GM12878 (cell line): ENCODE measurements around the gene ABHD11. TPM values are rescaled to one million over a fixed set of nuclear protein-coding genes. Genes with fewer than 3 reads are reported as not detected.

Experiments used
- ATF3 ChIP-seq: IDR thresholded peaks from 2 replicates; pipeline ENCODE4 v1.6.1; 2011; ENCODE audit warnings: low read depth, mild to moderate bottlenecking, low read length, moderate library complexity, borderline replicate concordance; ENCODE audit errors: extremely low read depth
- CEBPZ ChIP-seq: fragments of 150-350 bp; IDR thresholded peaks from 2 replicates; pipeline ENCODE4 v1.6.1; 2016; ENCODE audit warnings: low read depth, low read length
- ESRRA ChIP-seq: IDR thresholded peaks from 2 replicates; pipeline ENCODE4 v1.6.1; 2012; ENCODE audit warnings: mild to moderate bottlenecking, low read length, improper control_type of control experiment
- GATAD2B ChIP-seq: fragments of 450-650 bp; conservative IDR thresholded peaks from 2 replicates; pipeline ENCODE4 v1.6.1; 2017; ENCODE audit warnings: low read depth, mild to moderate bottlenecking, moderate library complexity
- LARP7 ChIP-seq: fragments of 450-650 bp; IDR thresholded peaks from 2 replicates; pipeline ENCODE4 v1.6.1; 2017; ENCODE audit warnings: mild to moderate bottlenecking
- NKRF ChIP-seq: fragments of 450-650 bp; conservative IDR thresholded peaks from 2 replicates; pipeline ENCODE4 v1.6.1; 2017; ENCODE audit warnings: mild to moderate bottlenecking, moderate library complexity
- PAX5 ChIP-seq: IDR thresholded peaks from 2 replicates; pipeline ENCODE4 v1.6.1; 2011; ENCODE audit warnings: low read depth, low read length, borderline replicate concordance
- POLR2AphosphoS5 ChIP-seq: IDR thresholded peaks from 2 replicates; pipeline ENCODE4 v1.6.1; 2011; ENCODE audit warnings: mild to moderate bottlenecking, low read length, inconsistent platforms
- RAD51 ChIP-seq: fragments of 450-650 bp; IDR thresholded peaks from 2 replicates; pipeline ENCODE4 v1.6.1; 2016; ENCODE audit warnings: moderate library complexity, mild to moderate bottlenecking, inconsistent platforms
- SMARCA5 ChIP-seq: fragments of 450-650 bp; IDR thresholded peaks from 2 replicates; pipeline ENCODE4 v1.6.1; 2017; ENCODE audit warnings: mild to moderate bottlenecking
- SP1 ChIP-seq: IDR thresholded peaks from one replicate; pipeline ENCODE4 v1.6.1; 2011; ENCODE audit warnings: low read depth, low read length
- SUPT20H ChIP-seq: IDR thresholded peaks from 2 replicates; pipeline ENCODE4 v1.6.1; 2011; ENCODE audit warnings: low read depth, mild to moderate bottlenecking, low read length, moderate library complexity, borderline replicate concordance; ENCODE audit not compliant: control insufficient read depth
- TARDBP ChIP-seq: IDR thresholded peaks from 2 replicates; pipeline ENCODE4 v1.6.1; 2016; ENCODE audit warnings: borderline replicate concordance
- ZBTB4 ChIP-seq: fragments of 450-650 bp; formaldehyde crosslinking; IDR thresholded peaks from 2 replicates; pipeline ENCODE4 v1.4.0; 2022; ENCODE audit warnings: mild to moderate bottlenecking, moderate library complexity
- ZNF687 ChIP-seq: fragments of 450-650 bp; IDR thresholded peaks from 2 replicates; pipeline ENCODE4 v1.6.1; 2017; ENCODE audit warnings: mild to moderate bottlenecking, moderate library complexity
- ZZZ3 ChIP-seq: IDR thresholded peaks from 2 replicates; pipeline ENCODE4 v1.6.1; 2011; ENCODE audit warnings: low read depth; ENCODE audit not compliant: control insufficient read depth, insufficient read length
- polyA plus RNA-seq, 11 experiments: library from polyadenylated mRNA; depleted of rRNA in 4 of 11; unstranded in 6 of 11; stranded (reverse) in 5 of 11; fragments of >200 nt; fragmentation: Nextera tagmentation in 4 of 11; fragmentation: Illumina TruSeq in 1 of 11; extraction: Ambion mirVana in 4 of 11; extraction: Trizol in 1 of 11; gene quantifications; 1 replicate in 1 of 11; 2 replicates in 10 of 11; pipeline versions ENCODE4 v1.2.1 to v1.2.3, GENCODE V29; 2011 to 2016; ENCODE audit warnings: inconsistent platforms in 2 of 11, missing spikeins in 2 of 11, low read depth in 1 of 11
- total RNA-seq, 4 experiments: library from RNA; depleted of rRNA in 3 of 4; stranded (reverse); fragments of >200 nt in 3 of 4; fragmentation: Illumina TruSeq in 1 of 4; extraction: Trizol in 1 of 4; gene quantifications; 2 replicates each; pipeline versions ENCODE4 v1.2.1 to v1.2.3, GENCODE V29; 2013 to 2021

Gene ABHD11
- total and polyA plus RNA-seq, 10 of the 15 experiments (the other 5 are each of a cell fraction or from before 2014, with no cell fraction given), result 2.8 to 24.8 (median 10.1) TPM

- TF ChIP-seq NKRF, result no peak
- no peak for TF ChIP-seq ATF3
- TF ChIP-seq LARP7, result peak; percentile 49; the same call in 1 of the 2 replicates
- no peak for TF ChIP-seq CEBPZ
- peak; percentile 20 for TF ChIP-seq SP1
- TF ChIP-seq ZZZ3, result no peak
- TF ChIP-seq PAX5, result no peak
- no peak for TF ChIP-seq ESRRA
- TF ChIP-seq POLR2AphosphoS5, result 0 out of 2 replicates have a peak, but pooled peaks have one; percentile 33
- peak; percentile 81 for TF ChIP-seq SMARCA5
- TF ChIP-seq RAD51, result no peak
- TF ChIP-seq ZNF687, result no peak
- no peak for TF ChIP-seq GATAD2B
- no peak for TF ChIP-seq TARDBP
- TF ChIP-seq ZBTB4 (CRISPR knock-in tag), result no peak
- TF ChIP-seq SUPT20H, result no peak
These were observed 3.7 kb downstream of the ABHD11 start (continued) for GRCh38 chr7:73734619-73735527.
